KOPT-K1 (cell line): ENCODE measurements around the gene STKLD1.
"Not testable (repeated sequence)": the region's sequence is repeated elsewhere in the genome, so short reads cannot be mapped to it uniquely, and the experiment has no call there.

Experiments used
- H3K27ac ChIP-seq: fragments of 200-600 bp; sonication (generic); 2 replicates; pipeline ENCODE4 v1.5.1; 2016; ENCODE audit warnings: antibody characterized with exemption, mild to moderate bottlenecking, low read depth, low read length; ENCODE audit not compliant: poor library complexity, severe bottlenecking
- H3K36me3 ChIP-seq: fragments of 200-600 bp; sonication (generic); 2 replicates; pipeline ENCODE4 v1.5.1; 2017; ENCODE audit warnings: antibody characterized with exemption, mild to moderate bottlenecking, low read length, moderate library complexity; ENCODE audit not compliant: insufficient read depth
- H3K9me3 ChIP-seq: fragments of 200-600 bp; sonication (generic); 2 replicates; pipeline ENCODE4 v1.5.1; 2017; ENCODE audit warnings: antibody characterized with exemption, low read length, mild to moderate bottlenecking; ENCODE audit not compliant: insufficient read depth, poor library complexity, severe bottlenecking

STKLD1 gene

DNA sequence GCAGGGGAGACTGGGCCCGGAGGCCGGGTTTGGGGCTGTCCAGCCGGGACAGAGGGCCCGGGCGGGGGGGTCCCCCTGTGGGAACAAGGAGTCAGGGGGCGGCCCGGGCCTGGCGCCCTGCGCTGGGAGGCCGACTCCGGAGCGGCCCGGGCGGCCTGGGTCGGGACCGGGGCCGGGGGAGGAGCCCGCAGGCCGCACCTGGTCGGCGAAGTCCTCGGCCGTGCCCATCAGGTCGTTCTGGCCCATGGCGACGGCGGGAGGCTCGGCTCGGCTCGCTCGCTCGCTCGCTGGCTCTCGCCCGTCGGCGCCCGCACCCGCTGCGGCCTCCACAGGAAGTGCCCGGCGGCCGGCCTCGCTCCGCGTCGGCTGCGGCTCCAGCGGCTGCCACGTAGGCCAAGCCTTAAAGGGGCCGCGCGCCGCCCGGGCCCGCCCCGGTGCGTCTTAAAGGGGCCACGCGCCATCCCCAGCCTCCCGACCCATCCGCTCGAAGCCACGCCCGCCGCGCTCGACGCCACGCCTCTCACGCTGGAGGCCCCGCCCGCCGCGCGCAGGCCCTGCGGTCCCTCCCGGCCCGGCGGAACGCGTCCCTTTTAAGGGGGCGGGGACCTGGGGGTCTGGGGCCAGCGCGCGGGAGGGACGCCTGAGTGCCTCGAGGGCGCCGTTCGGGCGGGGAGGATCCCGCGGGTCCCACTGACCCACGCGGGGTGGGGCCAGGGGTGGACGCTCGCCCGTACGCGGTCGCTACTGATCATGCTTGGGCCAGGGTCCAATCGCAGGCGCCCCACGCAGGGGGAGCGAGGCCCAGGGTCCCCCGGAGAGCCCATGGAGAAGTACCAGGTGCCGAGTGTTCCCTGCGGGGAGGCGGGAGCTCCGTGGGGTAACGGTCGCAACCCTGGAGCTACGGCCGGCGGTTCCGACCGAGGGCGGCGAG lies at the start of gene STKLD1, which contains the start of gene SURF4:
TSS of gene STKLD1 (plus strand) at position 643 of the 931 bp plus-strand sequence. CDS start at position 751, 108 bp downstream.
TSS of gene SURF4 (minus strand) at position 337 of the 931 bp plus-strand sequence. CDS start at position 246, 91 bp downstream.
- peaks cover 17% of the 10 kb centered on the region; the same call in 1 of the 2 replicates for H3K36me3 ChIP-seq
- no peaks in the 10 kb centered on the region for H3K9me3 ChIP-seq
- peak within 1 kb of the TSS; percentile 85 for H3K27ac ChIP-seq

DNA sequence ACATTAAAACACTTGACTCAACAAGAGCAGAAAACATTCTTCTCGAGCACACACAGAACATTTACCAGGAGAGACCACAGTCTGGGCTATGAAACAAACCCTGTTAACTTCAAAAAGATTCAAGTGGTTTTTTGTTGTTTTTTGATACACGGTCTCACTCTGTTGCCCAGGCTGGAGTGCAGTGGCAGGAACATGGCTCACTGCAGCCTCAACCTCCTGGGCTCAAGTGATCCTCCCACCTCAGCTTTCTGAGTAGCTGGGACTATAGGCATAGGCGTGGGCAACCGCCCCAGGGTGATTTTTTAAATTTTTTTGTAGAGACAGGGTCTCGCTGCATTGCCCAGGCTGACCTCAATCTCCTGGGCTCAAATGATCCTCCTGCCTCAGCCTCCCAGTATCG lies 49.1 kb upstream of the STKLD1 start:
- peaks cover 24% of the 10 kb centered on the region for H3K36me3 ChIP-seq
- not testable (repeated sequence) for H3K9me3 ChIP-seq, H3K27ac ChIP-seq

DNA sequence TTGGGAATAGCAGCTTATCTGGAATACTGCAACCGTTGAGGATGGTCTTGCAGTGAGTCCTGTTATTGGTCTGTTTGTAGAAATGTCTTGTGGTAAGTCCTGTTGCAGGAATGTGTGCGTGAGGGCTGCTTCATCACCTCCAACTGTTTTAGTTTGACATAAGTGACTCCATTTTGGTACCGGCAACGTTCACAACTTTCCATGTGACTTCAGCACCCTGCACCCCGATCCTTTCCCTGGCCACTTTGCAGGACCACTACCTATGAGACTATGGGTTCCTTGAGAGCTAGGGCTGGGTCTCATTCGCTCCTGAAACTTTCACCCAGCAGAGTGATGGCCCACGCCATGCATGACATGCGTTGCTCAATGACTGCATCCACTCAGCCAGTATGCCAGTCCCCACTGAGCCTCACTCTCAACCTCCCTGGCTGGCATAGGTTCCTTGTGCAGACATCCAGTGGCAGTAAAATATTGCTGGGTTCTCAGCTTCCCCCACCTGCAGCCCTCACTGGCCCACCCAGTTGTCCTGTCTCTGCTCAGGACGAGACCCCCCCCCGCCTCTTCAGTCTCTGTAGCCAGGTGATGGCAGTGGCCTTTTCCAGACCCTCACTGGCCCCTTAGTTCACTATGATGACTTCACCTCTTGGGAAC lies 48.2 kb upstream of the STKLD1 start:
- H3K9me3 ChIP-seq, result no peaks in the 10 kb centered on the region
- peaks cover 33% of the 10 kb centered on the region for H3K36me3 ChIP-seq
- no peak overlapping the region for H3K27ac ChIP-seq

DNA sequence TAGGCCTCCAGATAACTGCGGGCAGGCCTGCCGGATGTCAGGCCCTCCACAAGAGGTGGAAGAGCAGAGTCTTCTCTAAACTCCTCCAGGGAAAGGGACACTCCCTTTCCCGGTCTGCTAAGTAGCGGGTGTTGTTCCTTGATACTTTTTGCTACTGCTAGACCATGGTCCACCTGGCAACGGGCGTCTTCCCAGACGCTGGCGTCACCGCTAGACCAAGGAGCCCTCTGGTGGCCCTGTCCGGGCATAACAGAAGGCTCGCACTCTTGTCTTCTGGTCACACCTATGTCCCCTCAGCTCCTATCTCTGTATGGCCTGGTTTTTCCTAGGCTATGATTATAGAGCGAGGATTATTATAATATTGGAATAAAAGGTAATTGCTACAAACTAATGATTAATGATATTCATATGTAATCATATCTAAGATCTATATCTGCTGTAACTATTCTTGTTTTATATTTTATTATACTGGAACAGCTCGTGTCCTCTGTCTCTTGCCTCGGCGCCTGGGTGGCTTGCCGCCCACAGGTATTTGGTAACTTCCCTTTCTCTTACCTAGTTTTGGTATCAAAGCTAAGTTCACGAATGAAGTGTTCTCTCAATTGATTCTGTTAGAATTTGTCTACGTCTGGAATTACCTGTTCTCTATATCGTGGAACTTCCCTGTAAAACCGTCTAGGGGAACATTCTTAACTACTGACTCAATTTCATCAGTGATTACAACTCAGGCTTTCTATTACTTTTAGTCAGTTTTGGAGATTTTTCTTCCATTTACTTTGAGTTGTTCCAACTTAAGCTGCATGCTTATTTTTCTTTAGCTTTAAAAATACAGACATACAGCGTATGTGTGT lies 46.6 kb upstream of the STKLD1 start:
- not testable (repeated sequence) for H3K9me3 ChIP-seq, H3K27ac ChIP-seq
- peaks cover 49% of the 10 kb centered on the region for H3K36me3 ChIP-seq

DNA sequence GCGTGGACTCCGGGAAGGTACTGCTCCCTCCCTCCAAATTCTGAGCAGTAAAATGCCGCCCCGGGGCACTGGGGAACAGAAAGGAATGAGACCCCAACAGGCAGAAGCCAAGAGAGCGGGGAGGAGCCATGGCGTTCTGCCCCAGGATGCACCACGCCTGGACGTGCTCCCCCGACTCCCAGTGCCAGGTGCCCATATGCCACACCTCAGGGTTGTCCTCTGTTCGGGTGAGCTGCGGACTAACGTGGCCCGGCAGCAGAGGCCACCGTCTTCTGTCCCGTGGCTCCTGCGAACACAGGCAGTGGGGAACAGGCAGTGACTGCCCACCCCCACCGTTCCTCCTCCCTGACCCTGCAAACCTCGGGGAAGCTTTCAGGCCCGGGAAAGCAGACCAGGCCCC lies 44.9 kb upstream of the STKLD1 start:
- peaks cover 50% of the 10 kb centered on the region for H3K36me3 ChIP-seq
- H3K27ac ChIP-seq, result no peak overlapping the region
- H3K9me3 ChIP-seq, result no peaks in the 10 kb centered on the region

DNA sequence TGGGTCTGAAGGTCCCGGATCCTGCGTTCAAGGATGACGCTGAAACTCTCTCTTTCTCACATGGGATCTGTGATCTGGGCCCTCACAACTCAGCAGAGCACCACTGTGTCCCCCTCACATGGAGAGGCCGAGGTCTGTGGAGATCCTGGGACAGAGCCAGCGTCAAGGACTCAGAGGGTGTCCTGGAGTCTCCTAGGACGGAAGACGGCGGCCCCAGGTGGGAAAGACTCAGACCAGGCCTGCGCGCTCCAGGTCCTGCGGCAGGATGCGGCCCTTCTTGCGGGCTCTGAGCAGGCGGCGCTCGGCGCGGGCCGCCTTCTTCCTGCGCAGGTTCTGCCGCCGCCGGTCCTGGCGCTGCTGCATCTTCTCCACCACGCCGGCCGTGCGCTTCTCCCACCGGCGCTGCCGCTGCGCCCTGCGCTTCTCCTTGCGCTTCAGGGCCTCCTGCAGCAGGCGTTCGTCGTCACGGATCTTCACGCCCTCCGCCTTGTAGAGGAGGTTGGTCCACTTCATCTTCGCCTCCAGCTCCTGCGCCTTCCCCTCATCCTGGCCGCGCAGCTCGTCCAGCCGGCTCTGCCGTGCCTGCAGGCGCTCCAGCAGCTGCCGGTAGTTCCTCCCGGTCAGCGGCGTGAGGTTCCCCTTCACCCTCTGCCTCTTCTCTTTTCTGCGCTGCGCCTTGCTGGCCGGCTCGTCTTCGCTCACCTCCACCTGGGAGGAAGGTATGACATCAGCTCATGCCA lies 44.4 kb upstream of the STKLD1 start:
- H3K9me3 ChIP-seq, result no peaks in the 10 kb centered on the region
- peaks cover 50% of the 10 kb centered on the region for H3K36me3 ChIP-seq
- no peak overlapping the region for H3K27ac ChIP-seq

DNA sequence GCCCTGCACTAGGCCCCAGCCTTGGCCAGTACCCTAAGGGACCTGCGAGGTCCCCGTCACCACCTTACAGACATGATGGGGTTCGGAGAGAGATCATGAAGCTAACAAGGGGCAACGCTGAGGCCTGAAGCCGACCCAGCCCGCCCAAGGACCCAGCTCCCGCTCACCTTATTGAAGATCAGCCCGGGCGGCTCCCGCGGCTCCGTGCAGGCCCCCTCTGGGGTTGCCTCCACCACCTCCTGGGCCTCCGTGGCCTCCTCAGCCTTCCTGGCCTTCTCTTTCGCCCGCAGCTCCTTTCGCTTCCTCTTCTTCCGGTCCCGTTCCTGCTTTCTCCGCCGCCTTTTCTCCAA lies 43.8 kb upstream of the STKLD1 start:
- H3K9me3 ChIP-seq, result no peaks in the 10 kb centered on the region
- H3K36me3 ChIP-seq, result peaks cover 50% of the 10 kb centered on the region
- H3K27ac ChIP-seq, result no peak overlapping the region

DNA sequence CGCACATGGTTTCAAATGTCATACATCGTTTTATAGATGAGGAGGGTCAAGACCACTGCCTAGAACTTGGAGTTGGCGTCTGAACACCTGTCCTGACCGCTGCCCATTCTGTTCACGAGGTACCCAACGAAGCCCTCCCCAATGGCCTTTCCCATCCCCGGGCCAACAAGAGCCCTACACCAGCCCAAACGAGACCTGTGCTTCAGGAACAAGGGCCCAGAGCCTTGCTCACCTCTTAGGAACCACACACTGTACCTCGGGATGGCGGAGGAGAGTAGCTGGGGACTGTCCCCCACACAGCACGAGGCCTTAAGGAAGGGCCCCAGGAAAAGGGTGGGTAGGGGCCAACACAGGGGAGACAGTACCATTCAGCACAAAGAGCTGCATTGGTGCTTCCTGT lies 43.2 kb upstream of the STKLD1 start:
- H3K27ac ChIP-seq, result no peak overlapping the region
- peaks cover 50% of the 10 kb centered on the region for H3K36me3 ChIP-seq

DNA sequence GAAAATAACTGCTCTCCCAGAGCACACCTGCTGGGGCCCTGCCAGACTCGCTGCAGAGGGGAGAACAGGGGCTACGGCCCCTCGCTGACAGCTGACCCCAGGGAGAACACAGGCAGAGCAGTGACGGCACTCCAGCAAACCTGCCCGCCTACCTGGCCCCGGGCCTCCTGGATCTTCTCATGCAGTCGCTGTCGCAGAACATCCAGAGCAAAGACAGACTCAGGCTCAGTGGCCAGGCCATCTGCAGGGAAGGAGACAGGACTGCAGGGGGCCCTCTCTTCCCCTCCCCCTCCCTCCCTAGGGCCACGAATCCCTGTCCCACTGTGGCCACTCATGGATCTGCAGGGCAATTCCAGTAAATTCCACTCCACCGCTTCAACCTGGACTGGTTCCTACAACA lies 42.6 kb upstream of the STKLD1 start:
- no peaks in the 10 kb centered on the region for H3K9me3 ChIP-seq
- H3K27ac ChIP-seq, result no peak overlapping the region
- H3K36me3 ChIP-seq, result peaks cover 51% of the 10 kb centered on the region

More for the DNA sequence above, 43.2 kb upstream of the STKLD1 start:
- no peaks in the 10 kb centered on the region for H3K9me3 ChIP-seq

DNA sequence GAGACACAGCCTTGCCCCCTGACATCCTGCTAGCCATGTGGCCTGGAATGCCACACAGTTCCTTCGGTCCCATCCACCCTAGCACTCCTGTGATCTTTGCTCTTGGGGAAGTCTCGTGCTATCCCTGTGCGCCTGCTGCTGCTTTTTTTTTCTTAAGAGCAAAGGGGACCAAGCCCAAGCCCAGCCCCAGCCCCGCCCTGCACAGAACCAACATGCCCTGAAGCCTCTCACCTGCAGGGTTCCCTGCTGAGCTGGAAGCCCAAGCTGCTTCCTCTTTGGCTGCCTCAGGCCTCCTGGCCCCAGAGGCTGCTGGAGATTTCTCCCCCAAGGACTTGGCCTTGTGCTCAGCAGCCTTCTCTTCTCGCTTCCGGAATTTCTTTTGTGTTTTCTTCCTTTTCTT lies 42.0 kb upstream of the STKLD1 start:
- H3K9me3 ChIP-seq, result no peaks in the 10 kb centered on the region
- peaks cover 57% of the 10 kb centered on the region for H3K36me3 ChIP-seq
- H3K27ac ChIP-seq, result no peak overlapping the region

DNA sequence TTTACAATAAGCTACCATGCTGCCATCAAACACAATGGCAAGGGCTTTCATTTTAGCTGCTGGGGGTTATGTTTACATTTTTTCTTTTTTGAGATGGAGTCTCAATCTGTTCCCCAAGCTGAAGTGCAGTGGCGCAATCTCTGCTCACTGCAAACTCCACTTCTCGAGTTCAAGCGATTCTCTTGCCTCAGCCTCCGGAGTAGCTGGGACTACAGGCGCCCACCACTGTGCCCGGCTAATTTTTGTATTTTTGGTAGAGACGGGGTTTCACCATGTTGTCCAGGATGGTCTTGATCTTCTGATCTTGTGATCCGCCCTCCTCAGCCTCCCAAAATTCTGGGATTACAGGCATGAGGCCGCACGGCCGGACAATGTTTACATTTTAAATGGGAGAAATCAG lies 41.3 kb upstream of the STKLD1 start:
- peaks cover 62% of the 10 kb centered on the region for H3K36me3 ChIP-seq
- H3K9me3 ChIP-seq, result not testable (repeated sequence)
- peak overlapping the region; percentile 73 for H3K27ac ChIP-seq

DNA sequence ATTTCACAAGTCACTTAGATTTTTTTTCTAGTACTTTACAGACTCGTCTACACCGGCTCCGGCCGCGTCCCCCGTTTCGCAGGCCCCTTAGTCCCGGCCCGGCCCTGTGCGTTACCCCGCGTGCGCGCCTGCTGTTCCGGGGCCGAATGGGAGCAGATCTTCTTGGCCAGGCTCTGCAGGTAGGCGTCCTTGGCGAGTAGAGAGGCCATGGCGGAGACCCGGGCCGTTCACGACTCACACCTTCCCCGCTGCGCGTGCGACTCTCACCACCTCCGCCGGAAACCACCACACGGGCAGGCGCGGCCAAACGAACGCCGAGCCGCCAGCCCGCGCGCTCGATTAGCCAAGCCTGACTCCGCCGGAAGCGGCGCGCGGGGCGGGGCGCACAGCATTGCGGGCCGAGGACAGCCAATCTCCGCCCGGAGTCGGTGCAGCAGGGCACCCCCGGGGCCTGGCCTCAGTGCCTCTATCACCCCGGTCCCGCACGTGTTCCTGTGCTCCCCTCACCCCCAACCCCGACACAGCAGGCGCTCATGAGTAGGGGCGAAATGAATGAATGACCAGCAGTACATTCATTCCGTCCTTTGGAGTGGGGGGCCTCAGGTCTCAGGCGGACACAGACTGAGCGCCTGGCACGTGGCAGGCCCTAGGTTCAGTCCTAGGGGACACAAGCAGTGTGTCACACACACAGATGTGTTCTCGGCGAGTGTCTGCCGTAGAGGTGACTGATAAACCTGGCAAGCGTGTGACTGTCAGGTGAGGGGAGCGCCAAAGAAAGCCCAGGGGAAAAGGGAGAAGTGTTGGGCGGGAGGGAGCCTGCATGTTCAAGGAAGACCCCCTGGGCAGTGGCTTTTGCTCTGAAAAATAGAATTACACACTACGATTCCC lies 40.0 kb upstream of the STKLD1 start, which contains the start of gene SURF6:
TSS of gene SURF6 (minus strand) at position 265 of the 888 bp plus-strand sequence. CDS start at position 209, 56 bp downstream.
- Histone ChIP-seq H3K36me3 (peaks cover 62% of the 10 kb centered on the region), H3K27ac (peak within 1 kb of the TSS; percentile 73)

DNA sequence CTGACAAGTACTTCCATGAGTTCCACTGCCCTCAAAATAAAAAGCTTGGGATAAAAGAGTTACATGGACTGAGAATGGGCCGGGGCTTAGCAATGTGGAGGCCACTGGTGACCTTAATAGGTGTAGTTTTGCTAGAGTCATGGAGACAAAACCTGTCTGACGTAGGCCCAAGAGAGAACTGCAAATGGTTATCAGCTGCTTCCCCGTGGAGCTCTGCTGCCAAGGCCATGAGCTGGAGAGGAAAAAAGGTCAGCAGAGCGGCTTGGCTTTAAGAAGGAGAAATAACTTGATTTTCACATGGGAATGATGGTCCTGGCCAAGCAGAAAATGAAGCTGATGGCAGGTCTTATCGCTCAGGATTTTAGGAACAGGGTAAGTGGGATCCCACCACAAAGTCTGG lies 36.5 kb upstream of the STKLD1 start:
- H3K27ac ChIP-seq, result no peak overlapping the region
- peaks cover 61% of the 10 kb centered on the region for H3K36me3 ChIP-seq
- H3K9me3 ChIP-seq, result no peaks in the 10 kb centered on the region

More for the DNA sequence above, 40.0 kb upstream of the STKLD1 start, which contains the start of gene SURF6:
- H3K9me3 ChIP-seq, result no peaks in the 10 kb centered on the region
